K562 (cell line): ENCODE data around the gene HYAL3. TPM values are rescaled to one million over a fixed set of nuclear protein-coding genes. Genes with fewer than 3 reads are reported as not detected.
"Not testable (repeated sequence)": the region's sequence is repeated elsewhere in the genome, so short reads cannot be mapped to it uniquely, and the experiment has no call there.

ENCODE experiments used
- ATAC-seq: fragments of 200-7000 bp; cut with Tn5 transposase; 3 replicates; pipeline ENCODE4 v1.9.1; 2020; ENCODE audit warnings: moderate library complexity
- BruUV-seq: library from RNA; stranded (reverse); fragments of 400-500 nt; replicated peaks from 2 replicates; lab custom pipeline; 2021; lab: Mats Ljungman, UMichigan
- CTCF ChIA-PET: fragments of 300-600 bp; formaldehyde crosslinking; extraction: SDS; loops from one replicate; lab custom pipeline; 2021; ENCODE audit warnings: low intra/inter-chr PET ratio; lab: Yijun Ruan, JAX
- POLR2A ChIA-PET: fragments of 300-600, 350-650 bp; sonication (Branson Sonifier 250); formaldehyde crosslinking; extraction: SDS; loops from one replicate; lab custom pipeline; 2021; ENCODE audit warnings: antibody characterized with exemption, inconsistent platforms; lab: Yijun Ruan, JAX
- DNase-seq, 4 experiments: peaks; one replicate each; pipeline versions ENCODE4 v3.0.0 to v3.0.0-alpha.2; 2011 to 2018; ENCODE audit warnings: low spot score in 3 of 4, mixed read lengths in 3 of 4; ENCODE audit errors: extremely low read depth in 1 of 4
- FAIRE-seq: peaks from 2 replicates; lab custom pipeline; 2011; peaks lifted over from hg19 to GRCh38; lab: Jason Lieb, UNC
- H2AFZ ChIP-seq: 2 replicates; pipeline ENCODE4 v1.6.0; 2011; ENCODE audit warnings: low read depth, low read length, control low read depth, inconsistent platforms
- H3K27ac ChIP-seq: fragments of 200-600 bp; 3 replicates; pipeline ENCODE4 v1.8.0; 2011; ENCODE audit warnings: low read depth, mild to moderate bottlenecking, control low read depth, inconsistent platforms, low read length, moderate library complexity, mixed read lengths; ENCODE audit errors: extremely low read depth
- H3K27me3 ChIP-seq, 2 experiments: fragments of 300-600 bp in 1 of 2; 2 replicates in 1 of 2; 3 replicates in 1 of 2; pipeline versions ENCODE4 v1.6.0 to v1.8.0; 2011; ENCODE audit warnings: inconsistent platforms in 2 of 2, low read length in 2 of 2, mild to moderate bottlenecking in 1 of 2, mixed read lengths in 1 of 2, moderate library complexity in 1 of 2; ENCODE audit not compliant: control insufficient read depth in 2 of 2, insufficient read depth in 2 of 2
- H3K36me3 ChIP-seq: fragments of 300-600 bp; 3 replicates; pipeline ENCODE4 v1.8.0; 2011; ENCODE audit warnings: mild to moderate bottlenecking, low read length, inconsistent platforms; ENCODE audit not compliant: control insufficient read depth, insufficient read depth
- H3K4me1 ChIP-seq, 2 experiments: fragments of 200-600 bp in 1 of 2; replicated peaks in 1 of 2; 2 replicates in 1 of 2; 3 replicates in 1 of 2; pipeline versions ENCODE4 v1.5.1 to v1.8.0; 2011; ENCODE audit warnings: inconsistent platforms in 2 of 2, low read length in 2 of 2, mild to moderate bottlenecking in 1 of 2, mixed read lengths in 1 of 2, moderate library complexity in 1 of 2; ENCODE audit not compliant: control insufficient read depth in 2 of 2, insufficient read depth in 2 of 2
- H3K4me2 ChIP-seq: 2 replicates; pipeline ENCODE4 v1.6.1; 2011; ENCODE audit warnings: low read length, control low read depth, inconsistent platforms, mixed read lengths; ENCODE audit not compliant: insufficient read depth
- H3K4me3 ChIP-seq: fragments of 200-600 bp; sonication (generic), shearing (Covaris generic); 2 replicates; pipeline ENCODE4 v1.5.1; 2016; ENCODE audit warnings: control low read depth, inconsistent platforms
- H3K79me2 ChIP-seq: fragments of 200-600 bp; 3 replicates; pipeline ENCODE4 v1.8.0; 2011; ENCODE audit warnings: low read length, inconsistent platforms; ENCODE audit not compliant: control insufficient read depth, insufficient read depth
- H3K9ac ChIP-seq, 2 experiments: 2 replicates each; pipeline versions ENCODE4 v1.6.0 to v1.6.1; 2011; ENCODE audit warnings: low read depth in 2 of 2, low read length in 2 of 2, control low read depth in 1 of 2, inconsistent platforms in 1 of 2, mild to moderate bottlenecking in 1 of 2, mixed read lengths in 1 of 2; ENCODE audit not compliant: insufficient read depth in 1 of 2
- H3K9me1 ChIP-seq: one replicate; pipeline ENCODE4 v1.6.0; 2011; ENCODE audit warnings: inconsistent platforms, mild to moderate bottlenecking, low read length, moderate library complexity; ENCODE audit not compliant: control insufficient read depth, insufficient read depth
- H3K9me3 ChIP-seq: replicated peaks from 2 replicates; pipeline ENCODE4 v1.5.1; 2011; ENCODE audit warnings: low read depth, low read length, inconsistent platforms; ENCODE audit not compliant: control insufficient read depth, insufficient read depth
- H4K20me1 ChIP-seq: replicated peaks from 2 replicates; pipeline ENCODE4 v1.6.1; 2011; ENCODE audit warnings: low read length, inconsistent platforms, mixed read lengths; ENCODE audit not compliant: control insufficient read depth, insufficient read depth
- XRCC3 ChIP-seq: fragments of 450-650 bp; IDR thresholded peaks from 2 replicates; pipeline ENCODE4 v1.6.1; 2017; ENCODE audit warnings: mild to moderate bottlenecking, moderate library complexity
- WGBS: fragments of 100-300 bp; shearing (Covaris generic); methylation state at CpG from one replicate; pipeline ENCODE4 v1.1.6; 2016; ENCODE audit warnings: low coverage, mixed read lengths; ENCODE audit not compliant: insufficient coverage; ENCODE audit errors: missing lambda C conversion rate; 5-methylcytosine and 5-hydroxymethylcytosine counted together
- in situ Hi-C: fragments of 300-500 bp; cut with MboI; formaldehyde crosslinking; loops from 4 replicates; pipeline ENCODE4 v1.15.0; 2018; ENCODE audit warnings: inconsistent platforms, mixed read lengths
- intact Hi-C: fragments of 100-400 bp; cut with micrococcal nuclease; formaldehyde crosslinking; loops from 2 replicates; pipeline ENCODE4 v1.14.2; 2022
- polyA plus RNA-seq, 8 experiments: library from polyadenylated mRNA; depleted of rRNA in 4 of 8; stranded (reverse) in 5 of 8; unstranded in 3 of 8; fragments of >200 nt; fragmentation: Nextera tagmentation in 2 of 8; fragmentation: Illumina TruSeq in 1 of 8; extraction: Ambion mirVana in 2 of 8; extraction: Trizol in 1 of 8; gene quantifications; 2 replicates each; pipeline versions ENCODE4 v1.2.1 to v1.2.3, GENCODE V29; 2011 to 2014; ENCODE audit warnings: inconsistent platforms in 1 of 8, missing spikeins in 1 of 8
- total RNA-seq, 7 experiments: library from RNA; depleted of rRNA in 6 of 7; stranded (reverse); fragments of >200 nt in 6 of 7; fragmentation: Illumina TruSeq in 2 of 7; extraction: Trizol in 2 of 7; gene quantifications; 2 replicates each; pipeline versions ENCODE4 v1.2.1 to v1.2.3, GENCODE V29; 2011 to 2021; ENCODE audit warnings: low replicate concordance in 1 of 7

Gene HYAL3
- total and polyA plus RNA-seq, 9 of the 15 experiments (the other 6 are each of a cell fraction or from before 2014, with no cell fraction given) = 0.38 to 9.1 (median 6.8) TPM

GRCh38 chr3:50314342-50314741, 15.1 kb upstream of the HYAL3 start:
- no peaks in the 10 kb centered on the region for H3K9me1 ChIP-seq
- H3K4me3 ChIP-seq = no peak overlapping the region
- in situ Hi-C loops (no loop called here), intact Hi-C loops (no loop called here)
- H3K27ac ChIP-seq = no peak overlapping the region
- H3K79me2 ChIP-seq = peaks cover 6% of the 10 kb centered on the region; the same call in 2 of the 3 replicates
- BruUV-seq = no TSS peak
- ATAC-seq (no peak), DNase-seq (no peak), FAIRE-seq (no peak)
- no peak overlapping the region for H3K4me2 ChIP-seq
- H2AFZ ChIP-seq = no peak overlapping the region
- no peaks in the 10 kb centered on the region for H3K27me3 ChIP-seq
- CTCF ChIA-PET = no interaction called here
- 70% methylated on average over 3 of the region's 3 CpGs for whole genome bisulfite sequencing
- no peaks in the 10 kb centered on the region for H4K20me1 ChIP-seq
- POLR2A ChIA-PET = interaction anchor here (0.6 to 1.4 kb wide), 3 partner anchors 13 to 23 kb away, joined by 3 to 6 read pairs (median 3); partner anchors contain the start of genes HYAL3 and NAA80
- H3K9ac ChIP-seq = peak overlapping the region in 1 of 2 experiments; percentile 4; a peak in 1 of 4 replicates
- TF ChIP-seq XRCC3 = no peak
- H3K9me3 ChIP-seq = no peaks in the 10 kb centered on the region
- H3K4me1 ChIP-seq = peaks cover 13 to 31% of the 10 kb centered on the region in 2 experiments
- peaks cover 18% of the 10 kb centered on the region; the same call in 2 of the 3 replicates for H3K36me3 ChIP-seq

DNA sequence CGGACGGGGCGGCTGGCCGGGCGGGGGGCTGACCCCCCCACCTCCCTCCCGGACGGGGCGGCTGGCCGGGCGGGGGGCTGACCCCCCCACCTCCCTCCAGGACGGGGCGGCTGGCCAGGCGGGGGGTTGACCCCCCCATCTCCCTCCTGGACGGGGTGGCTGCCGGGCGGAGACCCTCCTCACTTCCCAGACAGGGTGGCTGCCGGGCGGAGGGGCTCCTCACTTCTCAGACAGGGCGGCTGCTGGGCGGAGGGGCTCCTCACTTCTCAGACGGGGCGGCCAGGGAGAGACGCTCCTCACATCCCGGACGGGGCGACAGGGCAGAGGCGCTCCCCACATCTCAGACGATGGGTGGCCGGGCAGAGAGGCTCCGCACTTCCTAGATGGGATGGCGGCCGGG, 12.8 kb upstream of the HYAL3 start:
- H2AFZ ChIP-seq, ATAC-seq, H3K27ac ChIP-seq, H3K4me2 ChIP-seq, H3K9ac ChIP-seq, H3K4me1 ChIP-seq, H3K9me3 ChIP-seq, H4K20me1 ChIP-seq, POLR2A ChIA-PET, BruUV-seq, H3K9me1 ChIP-seq, CTCF ChIA-PET, DNase-seq, intact Hi-C loops, H3K4me3 ChIP-seq, H3K36me3 ChIP-seq, H3K27me3 ChIP-seq, FAIRE-seq, H3K79me2 ChIP-seq, in situ Hi-C loops: not testable (repeated sequence)
- 70% methylated on average over 2 of the region's 32 CpGs for WGBS
